K562 (cell line): ENCODE data around the gene PRKCE. TPM values are rescaled to one million over a fixed set of nuclear protein-coding genes. Genes with fewer than 3 reads are reported as not detected.

Source experiments
- ATAC-seq: fragments of 200-7000 bp; cut with Tn5 transposase; 3 replicates; pipeline ENCODE4 v1.9.1; 2020; ENCODE audit warnings: moderate library complexity
- BruUV-seq: library from RNA; stranded (reverse); fragments of 400-500 nt; replicated peaks from 2 replicates; lab custom pipeline; 2021; lab: Mats Ljungman, UMichigan
- CTCF ChIA-PET: fragments of 300-600 bp; formaldehyde crosslinking; extraction: SDS; loops from one replicate; lab custom pipeline; 2021; ENCODE audit warnings: low intra/inter-chr PET ratio; lab: Yijun Ruan, JAX
- POLR2A ChIA-PET: fragments of 300-600, 350-650 bp; sonication (Branson Sonifier 250); formaldehyde crosslinking; extraction: SDS; loops from one replicate; lab custom pipeline; 2021; ENCODE audit warnings: antibody characterized with exemption, inconsistent platforms; lab: Yijun Ruan, JAX
- DNase-seq, 4 experiments: peaks; one replicate each; pipeline versions ENCODE4 v3.0.0 to v3.0.0-alpha.2; 2011 to 2018; ENCODE audit warnings: low spot score in 3 of 4, mixed read lengths in 3 of 4; ENCODE audit errors: extremely low read depth in 1 of 4
- FAIRE-seq: peaks from 2 replicates; lab custom pipeline; 2011; peaks lifted over from hg19 to GRCh38; lab: Jason Lieb, UNC
- H2AFZ ChIP-seq: 2 replicates; pipeline ENCODE4 v1.6.0; 2011; ENCODE audit warnings: low read depth, low read length, control low read depth, inconsistent platforms
- H3K27ac ChIP-seq: fragments of 200-600 bp; 3 replicates; pipeline ENCODE4 v1.8.0; 2011; ENCODE audit warnings: low read depth, mild to moderate bottlenecking, control low read depth, inconsistent platforms, low read length, moderate library complexity, mixed read lengths; ENCODE audit errors: extremely low read depth
- H3K27me3 ChIP-seq, 2 experiments: fragments of 300-600 bp in 1 of 2; 2 replicates in 1 of 2; 3 replicates in 1 of 2; pipeline versions ENCODE4 v1.6.0 to v1.8.0; 2011; ENCODE audit warnings: inconsistent platforms in 2 of 2, low read length in 2 of 2, mild to moderate bottlenecking in 1 of 2, mixed read lengths in 1 of 2, moderate library complexity in 1 of 2; ENCODE audit not compliant: control insufficient read depth in 2 of 2, insufficient read depth in 2 of 2
- H3K36me3 ChIP-seq: fragments of 300-600 bp; 3 replicates; pipeline ENCODE4 v1.8.0; 2011; ENCODE audit warnings: mild to moderate bottlenecking, low read length, inconsistent platforms; ENCODE audit not compliant: control insufficient read depth, insufficient read depth
- H3K4me1 ChIP-seq, 2 experiments: fragments of 200-600 bp in 1 of 2; replicated peaks in 1 of 2; 2 replicates in 1 of 2; 3 replicates in 1 of 2; pipeline versions ENCODE4 v1.5.1 to v1.8.0; 2011; ENCODE audit warnings: inconsistent platforms in 2 of 2, low read length in 2 of 2, mild to moderate bottlenecking in 1 of 2, mixed read lengths in 1 of 2, moderate library complexity in 1 of 2; ENCODE audit not compliant: control insufficient read depth in 2 of 2, insufficient read depth in 2 of 2
- H3K4me2 ChIP-seq: 2 replicates; pipeline ENCODE4 v1.6.1; 2011; ENCODE audit warnings: low read length, control low read depth, inconsistent platforms, mixed read lengths; ENCODE audit not compliant: insufficient read depth
- H3K4me3 ChIP-seq: fragments of 200-600 bp; sonication (generic), shearing (Covaris generic); 2 replicates; pipeline ENCODE4 v1.5.1; 2016; ENCODE audit warnings: control low read depth, inconsistent platforms
- H3K79me2 ChIP-seq: fragments of 200-600 bp; 3 replicates; pipeline ENCODE4 v1.8.0; 2011; ENCODE audit warnings: low read length, inconsistent platforms; ENCODE audit not compliant: control insufficient read depth, insufficient read depth
- H3K9ac ChIP-seq, 2 experiments: 2 replicates each; pipeline versions ENCODE4 v1.6.0 to v1.6.1; 2011; ENCODE audit warnings: low read depth in 2 of 2, low read length in 2 of 2, control low read depth in 1 of 2, inconsistent platforms in 1 of 2, mild to moderate bottlenecking in 1 of 2, mixed read lengths in 1 of 2; ENCODE audit not compliant: insufficient read depth in 1 of 2
- H3K9me1 ChIP-seq: one replicate; pipeline ENCODE4 v1.6.0; 2011; ENCODE audit warnings: inconsistent platforms, mild to moderate bottlenecking, low read length, moderate library complexity; ENCODE audit not compliant: control insufficient read depth, insufficient read depth
- H3K9me3 ChIP-seq: replicated peaks from 2 replicates; pipeline ENCODE4 v1.5.1; 2011; ENCODE audit warnings: low read depth, low read length, inconsistent platforms; ENCODE audit not compliant: control insufficient read depth, insufficient read depth
- H4K20me1 ChIP-seq: replicated peaks from 2 replicates; pipeline ENCODE4 v1.6.1; 2011; ENCODE audit warnings: low read length, inconsistent platforms, mixed read lengths; ENCODE audit not compliant: control insufficient read depth, insufficient read depth
- HDAC2 ChIP-seq: fragments of 450-650 bp; IDR thresholded peaks from 2 replicates; pipeline ENCODE4 v1.6.1; 2016; ENCODE audit warnings: mild to moderate bottlenecking
- HNRNPLL ChIP-seq: fragments of 200-400 bp; formaldehyde crosslinking; IDR thresholded peaks from 2 replicates; pipeline ENCODE4 v1.6.1; 2017; ENCODE audit warnings: low read length, low read depth, mild to moderate bottlenecking; ENCODE audit not compliant: poor library complexity, severe bottlenecking
- MED1 ChIP-seq: sonication (generic); formaldehyde crosslinking; IDR thresholded peaks from 2 replicates; pipeline ENCODE4 v1.8.1; 2023; ENCODE audit warnings: missing genetic modification reagents, borderline replicate concordance
- NR1H2 ChIP-seq: sonication (generic); formaldehyde crosslinking; IDR thresholded peaks from 2 replicates; pipeline ENCODE4 v1.4.0; 2020; ENCODE audit warnings: mild to moderate bottlenecking, missing genetic modification reagents
- NR4A1 ChIP-seq, 2 experiments: fragments of 250-450 bp in 1 of 2; fragments of 450-650 bp in 1 of 2; sonication (Bioruptor Pico) in 1 of 2; IDR thresholded peaks; 2 replicates each; pipeline versions ENCODE4 v1.4.0 to v1.6.1; 2016 to 2020; ENCODE audit warnings: mild to moderate bottlenecking in 2 of 2, missing compliant biosample characterization in 1 of 2, missing genetic modification characterization in 1 of 2, moderate library complexity in 1 of 2
- PATZ1 ChIP-seq: fragments of 250-450 bp; sonication (Bioruptor Pico); IDR thresholded peaks from 2 replicates; pipeline ENCODE4 v1.5.0; 2020; ENCODE audit warnings: mild to moderate bottlenecking, borderline replicate concordance
- PRDM10 ChIP-seq: fragments of 450-650 bp; IDR thresholded peaks from 2 replicates; pipeline ENCODE4 v1.6.1; 2018; ENCODE audit not compliant: partially characterized antibody
- SNRNP70 ChIP-seq: fragments of 200-400 bp; formaldehyde crosslinking; optimal IDR thresholded peaks from 2 replicates; pipeline ENCODE3; 2017; ENCODE audit warnings: low read depth, low read length
- TRIM28 ChIP-seq: fragments of 450-650 bp; IDR thresholded peaks from 2 replicates; pipeline ENCODE4 v1.6.1; 2017
- XRCC5 ChIP-seq: fragments of 200-400 bp; formaldehyde crosslinking; IDR thresholded peaks from 2 replicates; pipeline ENCODE4 v1.6.1; 2017; ENCODE audit warnings: low read depth, mild to moderate bottlenecking, low read length
- ZBTB2 ChIP-seq: fragments of 450-650 bp; IDR thresholded peaks from 2 replicates; pipeline ENCODE4 v1.6.1; 2016; ENCODE audit warnings: antibody characterized with exemption
- ZNF511 ChIP-seq: sonication (generic); formaldehyde crosslinking; IDR thresholded peaks from 2 replicates; pipeline ENCODE4 v1.8.0; 2022; ENCODE audit warnings: mild to moderate bottlenecking, missing genetic modification reagents
- ZNF75A ChIP-seq: fragments of 450-650 bp; formaldehyde crosslinking; IDR thresholded peaks from 2 replicates; pipeline ENCODE4 v1.4.0; 2020; ENCODE audit warnings: mild to moderate bottlenecking
- ZNF79 ChIP-seq: fragments of 250-450 bp; sonication (Bioruptor Pico); IDR thresholded peaks from 2 replicates; pipeline ENCODE4 v1.4.0; 2020; ENCODE audit warnings: low read depth, mild to moderate bottlenecking, moderate library complexity
- WGBS: fragments of 100-300 bp; shearing (Covaris generic); methylation state at CpG from one replicate; pipeline ENCODE4 v1.1.6; 2016; ENCODE audit warnings: low coverage, mixed read lengths; ENCODE audit not compliant: insufficient coverage; ENCODE audit errors: missing lambda C conversion rate; 5-methylcytosine and 5-hydroxymethylcytosine counted together
- in situ Hi-C: fragments of 300-500 bp; cut with MboI; formaldehyde crosslinking; loops from 4 replicates; pipeline ENCODE4 v1.15.0; 2018; ENCODE audit warnings: inconsistent platforms, mixed read lengths
- intact Hi-C: fragments of 100-400 bp; cut with micrococcal nuclease; formaldehyde crosslinking; loops from 2 replicates; pipeline ENCODE4 v1.14.2; 2022
- polyA plus RNA-seq, 8 experiments: library from polyadenylated mRNA; depleted of rRNA in 4 of 8; stranded (reverse) in 5 of 8; unstranded in 3 of 8; fragments of >200 nt; fragmentation: Nextera tagmentation in 2 of 8; fragmentation: Illumina TruSeq in 1 of 8; extraction: Ambion mirVana in 2 of 8; extraction: Trizol in 1 of 8; gene quantifications; 2 replicates each; pipeline versions ENCODE4 v1.2.1 to v1.2.3, GENCODE V29; 2011 to 2014; ENCODE audit warnings: inconsistent platforms in 1 of 8, missing spikeins in 1 of 8
- total RNA-seq, 7 experiments: library from RNA; depleted of rRNA in 6 of 7; stranded (reverse); fragments of >200 nt in 6 of 7; fragmentation: Illumina TruSeq in 2 of 7; extraction: Trizol in 2 of 7; gene quantifications; 2 replicates each; pipeline versions ENCODE4 v1.2.1 to v1.2.3, GENCODE V29; 2011 to 2021; ENCODE audit warnings: low replicate concordance in 1 of 7

The PRKCE gene
- total and polyA plus RNA-seq, 9 of the 15 experiments (the other 6 are each of a cell fraction or from before 2014, with no cell fraction given): 0.06 to 1.0 (median 0.22) TPM; not detected in 1

- TF ChIP-seq PRDM10 (no peak), SNRNP70 (no peak)
Measured at GRCh38 chr2:45724335-45724734, 72.9 kb downstream of the PRKCE start (continued).

- H3K27me3 ChIP-seq: peaks cover 10 to 20% of the 10 kb centered on the region in 2 experiments; a peak in 4 of 5 replicates
- intact Hi-C loops (no loop called here), in situ Hi-C loops (no loop called here)
- H3K9ac ChIP-seq: no peak overlapping the region
- no peaks in the 10 kb centered on the region for H3K4me1 ChIP-seq
- H2AFZ ChIP-seq: no peak overlapping the region
- H3K27ac ChIP-seq: no peak overlapping the region
- no peak overlapping the region for H3K4me2 ChIP-seq
- no peak for DNase-seq
- ATAC-seq: no peak
- H3K9me3 ChIP-seq: no peaks in the 10 kb centered on the region
- H3K9me1 ChIP-seq: no peaks in the 10 kb centered on the region
- no peak for FAIRE-seq
- BruUV-seq: no TSS peak
- H3K79me2 ChIP-seq: no peaks in the 10 kb centered on the region
- H3K4me3 ChIP-seq: no peak overlapping the region
- whole genome bisulfite sequencing: 0% methylated on average over 8 of the region's 8 CpGs
- no peaks in the 10 kb centered on the region for H3K36me3 ChIP-seq
- POLR2A ChIA-PET: interaction anchor here (1.6 kb wide), 1 partner anchor 9 kb away, joined by 3 read pairs; no protein-coding TSS in a partner anchor
- H4K20me1 ChIP-seq: no peaks in the 10 kb centered on the region
- CTCF ChIA-PET: no interaction called here
- TF ChIP-seq XRCC5 (no peak), ZBTB2 (no peak), HNRNPLL (no peak), NR1H2 (no peak), MED1 (CRISPR knock-in tag) (no peak), HDAC2 (no peak), ZNF79 (no peak), ZNF511 (no peak), ZNF75A (CRISPR knock-in tag) (no peak), TRIM28 (no peak), PATZ1 (CRISPR knock-in tag) (no peak), NR4A1 (CRISPR knock-in tag; IDR thresholded peaks at IDR 0.05) (no peak), NR4A1 (tag; IDR thresholded peaks at IDR 0.05) (no peak)
Measured at GRCh38 chr2:45725731-45726130, 74.3 kb downstream of the PRKCE start.
